Measurements from ENCODE around the gene KHK.

DNA sequence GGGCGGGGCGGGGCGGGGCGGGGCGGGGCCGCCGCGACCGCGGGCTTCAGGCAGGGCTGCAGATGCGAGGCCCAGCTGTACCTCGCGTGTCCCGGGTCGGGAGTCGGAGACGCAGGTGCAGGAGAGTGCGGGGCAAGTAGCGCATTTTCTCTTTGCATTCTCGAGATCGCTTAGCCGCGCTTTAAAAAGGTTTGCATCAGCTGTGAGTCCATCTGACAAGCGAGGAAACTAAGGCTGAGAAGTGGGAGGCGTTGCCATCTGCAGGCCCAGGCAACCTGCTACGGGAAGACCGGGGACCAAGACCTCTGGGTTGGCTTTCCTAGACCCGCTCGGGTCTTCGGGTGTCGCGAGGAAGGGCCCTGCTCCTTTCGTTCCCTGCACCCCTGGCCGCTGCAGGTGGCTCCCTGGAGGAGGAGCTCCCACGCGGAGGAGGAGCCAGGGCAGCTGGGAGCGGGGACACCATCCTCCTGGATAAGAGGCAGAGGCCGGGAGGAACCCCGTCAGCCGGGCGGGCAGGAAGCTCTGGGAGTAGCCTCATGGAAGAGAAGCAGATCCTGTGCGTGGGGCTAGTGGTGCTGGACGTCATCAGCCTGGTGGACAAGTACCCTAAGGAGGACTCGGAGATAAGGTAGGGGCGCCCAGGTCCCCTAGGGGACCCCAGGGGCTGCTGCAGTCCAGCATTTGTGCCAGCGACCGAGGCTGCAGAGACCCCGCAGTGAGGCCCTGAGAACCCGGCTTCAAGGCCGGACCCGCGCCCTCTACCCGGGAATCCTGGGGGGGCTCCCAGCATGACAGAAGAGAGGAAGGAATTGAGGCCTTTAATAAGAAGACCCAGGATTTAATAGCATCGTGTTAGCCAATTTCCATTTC is at the start of gene KHK:
- TF ChIP-seq TAF1 (IDR thresholded peaks at IDR 0.05; ENCODE audit: low read depth) (peak; percentile 5; the same call in 1 of the 2 replicates), RAD21 (IDR thresholded peaks at IDR 0.05; ENCODE audit: low read depth) (no peak), EGR1 (IDR thresholded peaks at IDR 0.05) (no peak)
- TF ChIP-seq, protein P1, sequence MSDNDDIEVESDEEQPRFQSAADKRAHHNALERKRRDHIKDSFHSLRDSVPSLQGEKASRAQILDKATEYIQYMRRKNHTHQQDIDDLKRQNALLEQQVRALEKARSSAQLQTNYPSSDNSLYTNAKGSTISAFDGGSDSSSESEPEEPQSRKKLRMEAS (IDR thresholded peaks at IDR 0.05) = peak; percentile 53; the same call in 1 of the 2 replicates
- TF ChIP-seq, protein P2, sequence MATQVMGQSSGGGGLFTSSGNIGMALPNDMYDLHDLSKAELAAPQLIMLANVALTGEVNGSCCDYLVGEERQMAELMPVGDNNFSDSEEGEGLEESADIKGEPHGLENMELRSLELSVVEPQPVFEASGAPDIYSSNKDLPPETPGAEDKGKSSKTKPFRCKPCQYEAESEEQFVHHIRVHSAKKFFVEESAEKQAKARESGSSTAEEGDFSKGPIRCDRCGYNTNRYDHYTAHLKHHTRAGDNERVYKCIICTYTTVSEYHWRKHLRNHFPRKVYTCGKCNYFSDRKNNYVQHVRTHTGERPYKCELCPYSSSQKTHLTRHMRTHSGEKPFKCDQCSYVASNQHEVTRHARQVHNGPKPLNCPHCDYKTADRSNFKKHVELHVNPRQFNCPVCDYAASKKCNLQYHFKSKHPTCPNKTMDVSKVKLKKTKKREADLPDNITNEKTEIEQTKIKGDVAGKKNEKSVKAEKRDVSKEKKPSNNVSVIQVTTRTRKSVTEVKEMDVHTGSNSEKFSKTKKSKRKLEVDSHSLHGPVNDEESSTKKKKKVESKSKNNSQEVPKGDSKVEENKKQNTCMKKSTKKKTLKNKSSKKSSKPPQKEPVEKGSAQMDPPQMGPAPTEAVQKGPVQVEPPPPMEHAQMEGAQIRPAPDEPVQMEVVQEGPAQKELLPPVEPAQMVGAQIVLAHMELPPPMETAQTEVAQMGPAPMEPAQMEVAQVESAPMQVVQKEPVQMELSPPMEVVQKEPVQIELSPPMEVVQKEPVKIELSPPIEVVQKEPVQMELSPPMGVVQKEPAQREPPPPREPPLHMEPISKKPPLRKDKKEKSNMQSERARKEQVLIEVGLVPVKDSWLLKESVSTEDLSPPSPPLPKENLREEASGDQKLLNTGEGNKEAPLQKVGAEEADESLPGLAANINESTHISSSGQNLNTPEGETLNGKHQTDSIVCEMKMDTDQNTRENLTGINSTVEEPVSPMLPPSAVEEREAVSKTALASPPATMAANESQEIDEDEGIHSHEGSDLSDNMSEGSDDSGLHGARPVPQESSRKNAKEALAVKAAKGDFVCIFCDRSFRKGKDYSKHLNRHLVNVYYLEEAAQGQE (IDR thresholded peaks at IDR 0.05; ENCODE audit: low read depth) = no peak
